Loucy (cell line): Measurements from ENCODE around the gene ARHGAP10.

ENCODE experiments used
- H2AFZ ChIP-seq: fragments of 200-600 bp; sonication (generic); 2 replicates; pipeline ENCODE4 v1.6.0; 2016; ENCODE audit warnings: antibody characterized with exemption, mild to moderate bottlenecking, low read length, moderate library complexity
- H3F3A ChIP-seq: fragments of 200-600 bp; 2 replicates; pipeline ENCODE4 v1.6.0; 2016; ENCODE audit warnings: antibody characterized with exemption, low read depth, mild to moderate bottlenecking
- H3K27me3 ChIP-seq: fragments of 200-600 bp; sonication (generic); 2 replicates; pipeline ENCODE4 v1.6.1; 2014; ENCODE audit warnings: low read length, mild to moderate bottlenecking; ENCODE audit not compliant: insufficient read depth, poor library complexity, severe bottlenecking
- H3K36me3 ChIP-seq: fragments of 200-600 bp; sonication (generic); 2 replicates; pipeline ENCODE4 v1.6.1; 2016; ENCODE audit warnings: low read length; ENCODE audit not compliant: insufficient read depth
- H3K4me1 ChIP-seq: fragments of 200-600 bp; sonication (generic); 2 replicates; pipeline ENCODE4 v1.5.1; 2014; ENCODE audit warnings: low read length, mild to moderate bottlenecking; ENCODE audit not compliant: insufficient read depth, poor library complexity, severe bottlenecking
- H3K4me2 ChIP-seq: fragments of 200-600 bp; sonication (generic); 2 replicates; pipeline ENCODE4 v1.6.0; 2014; ENCODE audit warnings: antibody characterized with exemption, low read length, low read depth, mild to moderate bottlenecking; ENCODE audit not compliant: poor library complexity, severe bottlenecking
- H3K4me3 ChIP-seq: fragments of 200-600 bp; sonication (generic); 2 replicates; pipeline ENCODE4 v1.5.1; 2014; ENCODE audit warnings: low read length, mild to moderate bottlenecking, mixed read lengths; ENCODE audit not compliant: poor library complexity, severe bottlenecking
- H3K79me2 ChIP-seq: fragments of 200-600 bp; sonication (generic); 2 replicates; pipeline ENCODE4 v1.6.1; 2014; ENCODE audit warnings: low read length; ENCODE audit not compliant: insufficient read depth
- H3K9ac ChIP-seq: fragments of 200-600 bp; sonication (generic); 2 replicates; pipeline ENCODE4 v1.6.0; 2014; ENCODE audit warnings: mild to moderate bottlenecking, low read depth, low read length, moderate library complexity; ENCODE audit not compliant: poor library complexity, severe bottlenecking
- H3K9me2 ChIP-seq: fragments of 200-600 bp; sonication (generic); replicated peaks from 2 replicates; pipeline ENCODE4 v1.6.1; 2016; ENCODE audit warnings: low read depth, low read length, mixed read lengths
- H3K9me3 ChIP-seq: fragments of 200-600 bp; sonication (generic); 2 replicates; pipeline ENCODE4 v1.6.1; 2014; ENCODE audit warnings: mild to moderate bottlenecking, antibody characterized with exemption, low read length, low read depth; ENCODE audit not compliant: insufficient read depth
- H4K20me1 ChIP-seq: fragments of 200-600 bp; sonication (generic); 2 replicates; pipeline ENCODE4 v1.6.0; 2014; ENCODE audit warnings: antibody characterized with exemption, low read length, mild to moderate bottlenecking; ENCODE audit not compliant: insufficient read depth, poor library complexity, severe bottlenecking
- EZH2phosphoT487 ChIP-seq: fragments of 200-600 bp; IDR thresholded peaks from 2 replicates; pipeline ENCODE4 v1.6.1; 2018; ENCODE audit warnings: antibody characterized with exemption, mild to moderate bottlenecking, moderate library complexity, borderline replicate concordance
- TF ChIP-seq, protein P1 (sequence below): fragments of 200-600 bp; sonication (generic); conservative IDR thresholded peaks from 2 replicates; pipeline ENCODE4 v1.5.1; 2014; ENCODE audit warnings: mild to moderate bottlenecking, antibody characterized with exemption, low read length

Gene ARHGAP10

DNA sequence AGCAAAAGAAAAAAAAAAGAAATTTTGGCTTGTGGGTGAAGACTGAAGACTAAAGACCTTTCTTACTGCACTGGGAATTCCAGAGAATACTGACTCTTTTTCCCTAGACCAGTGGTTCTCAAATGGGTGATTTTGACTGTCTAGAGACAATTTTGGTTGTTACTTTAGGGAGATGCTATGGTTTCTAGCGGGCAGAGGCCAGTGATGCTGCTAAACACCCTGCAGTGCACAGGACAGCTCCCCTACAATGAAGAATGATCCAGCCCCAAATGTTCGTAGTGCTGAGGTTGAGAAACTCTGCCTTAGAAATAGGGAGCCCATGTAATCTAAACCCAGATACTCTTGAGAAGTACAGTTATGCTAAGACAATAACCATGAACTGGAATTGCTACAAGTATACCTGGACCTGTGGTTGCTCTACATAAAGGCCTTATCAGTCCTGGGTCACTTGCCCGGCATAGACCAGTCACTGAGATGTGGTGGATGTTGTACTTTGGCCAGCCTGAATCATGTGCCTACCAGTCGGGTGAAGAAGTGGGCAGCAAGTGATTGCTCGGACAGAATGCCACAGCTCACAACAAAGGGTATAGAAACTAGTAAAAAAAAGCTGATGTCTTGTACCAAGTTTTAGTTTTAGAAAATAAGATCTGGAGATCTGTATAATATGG is 16.0 kb downstream of the ARHGAP10 start:
- Histone ChIP-seq H3K9me3 (no peaks in the 10 kb centered on the region), H3K9ac (no peak overlapping the region), H3K36me3 (no peaks in the 10 kb centered on the region), H3K9me2 (no peaks in the 10 kb centered on the region), H4K20me1 (peaks cover 2% of the 10 kb centered on the region), H3K79me2 (peaks cover 40% of the 10 kb centered on the region), H3K4me3 (no peak overlapping the region), H3K4me2 (no peak overlapping the region), H3K4me1 (peaks cover 2% of the 10 kb centered on the region), H3F3A (no peaks in the 10 kb centered on the region), H3K27me3 (no peaks in the 10 kb centered on the region), H2AFZ (no peak overlapping the region)
- TF ChIP-seq, protein P1, sequence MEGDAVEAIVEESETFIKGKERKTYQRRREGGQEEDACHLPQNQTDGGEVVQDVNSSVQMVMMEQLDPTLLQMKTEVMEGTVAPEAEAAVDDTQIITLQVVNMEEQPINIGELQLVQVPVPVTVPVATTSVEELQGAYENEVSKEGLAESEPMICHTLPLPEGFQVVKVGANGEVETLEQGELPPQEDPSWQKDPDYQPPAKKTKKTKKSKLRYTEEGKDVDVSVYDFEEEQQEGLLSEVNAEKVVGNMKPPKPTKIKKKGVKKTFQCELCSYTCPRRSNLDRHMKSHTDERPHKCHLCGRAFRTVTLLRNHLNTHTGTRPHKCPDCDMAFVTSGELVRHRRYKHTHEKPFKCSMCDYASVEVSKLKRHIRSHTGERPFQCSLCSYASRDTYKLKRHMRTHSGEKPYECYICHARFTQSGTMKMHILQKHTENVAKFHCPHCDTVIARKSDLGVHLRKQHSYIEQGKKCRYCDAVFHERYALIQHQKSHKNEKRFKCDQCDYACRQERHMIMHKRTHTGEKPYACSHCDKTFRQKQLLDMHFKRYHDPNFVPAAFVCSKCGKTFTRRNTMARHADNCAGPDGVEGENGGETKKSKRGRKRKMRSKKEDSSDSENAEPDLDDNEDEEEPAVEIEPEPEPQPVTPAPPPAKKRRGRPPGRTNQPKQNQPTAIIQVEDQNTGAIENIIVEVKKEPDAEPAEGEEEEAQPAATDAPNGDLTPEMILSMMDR, result no peak
- no peak for TF ChIP-seq EZH2phosphoT487

DNA sequence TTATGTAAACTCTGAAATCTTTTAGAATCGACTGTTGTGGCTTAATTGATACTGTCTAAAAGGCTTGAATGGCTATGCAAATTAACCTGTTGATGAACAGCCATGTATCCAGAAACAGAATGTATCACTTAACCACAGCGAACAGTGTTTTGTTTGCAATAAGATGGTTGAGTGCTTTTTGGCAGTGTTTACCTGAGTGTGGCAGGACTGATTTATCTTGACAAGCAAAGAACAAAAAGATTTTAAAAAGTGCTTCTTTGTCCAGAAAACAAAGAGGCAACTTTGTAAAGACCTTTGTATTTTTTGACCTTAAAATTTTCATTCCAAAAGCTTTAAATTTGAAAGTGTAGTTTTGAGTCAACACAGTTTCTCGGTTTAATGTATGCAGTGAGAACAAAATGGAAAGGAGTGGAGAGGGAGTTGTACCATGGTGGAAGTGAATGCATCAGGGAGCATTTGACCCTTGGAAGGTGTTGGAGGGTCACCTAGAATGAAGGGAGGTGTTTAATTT is 18.0 kb downstream of the ARHGAP10 start:
- no peak overlapping the region for H3K4me2 ChIP-seq
- peaks cover 2% of the 10 kb centered on the region for H4K20me1 ChIP-seq
- no peaks in the 10 kb centered on the region for H3K36me3 ChIP-seq
- H3K4me1 ChIP-seq, result peaks cover 8% of the 10 kb centered on the region
- no peaks in the 10 kb centered on the region for H3K9me2 ChIP-seq
- H3K9ac ChIP-seq, result no peak overlapping the region
- H2AFZ ChIP-seq, result no peak overlapping the region
- no peak for TF ChIP-seq EZH2phosphoT487
- TF ChIP-seq, protein P1, result no peak
- peaks cover 37% of the 10 kb centered on the region for H3K79me2 ChIP-seq
- H3K4me3 ChIP-seq, result no peak overlapping the region
- no peaks in the 10 kb centered on the region for H3F3A ChIP-seq
- H3K27me3 ChIP-seq, result no peaks in the 10 kb centered on the region
- no peaks in the 10 kb centered on the region for H3K9me3 ChIP-seq

DNA sequence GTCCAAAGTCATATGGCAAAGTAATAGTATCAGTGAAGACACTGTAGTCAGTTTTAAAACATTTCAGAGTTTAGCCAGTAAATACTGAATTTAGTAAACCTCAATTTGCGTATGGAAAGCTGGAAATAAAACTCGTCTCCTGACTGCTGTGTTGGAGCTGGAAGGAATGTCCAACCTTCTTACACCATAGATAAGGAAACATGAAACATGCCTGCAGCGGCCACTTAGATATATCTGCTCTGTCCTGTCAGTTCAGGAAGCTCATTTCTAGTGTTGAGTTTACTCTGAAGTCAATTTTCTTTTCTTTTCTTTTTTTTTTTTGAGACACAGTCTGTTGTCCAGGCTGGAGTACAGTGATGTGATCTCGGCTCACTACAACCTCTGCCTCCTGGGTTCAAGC is 21.2 kb downstream of the ARHGAP10 start:
- no peak overlapping the region for H3K4me2 ChIP-seq
- H3K27me3 ChIP-seq, result no peaks in the 10 kb centered on the region

More for the DNA sequence above, 21.2 kb downstream of the ARHGAP10 start:
- H3K36me3 ChIP-seq, result no peaks in the 10 kb centered on the region
- H3K9me2 ChIP-seq, result no peaks in the 10 kb centered on the region
- H3K4me3 ChIP-seq, result no peak overlapping the region
- no peaks in the 10 kb centered on the region for H3K9me3 ChIP-seq
- H3K79me2 ChIP-seq, result peaks cover 57% of the 10 kb centered on the region
- H4K20me1 ChIP-seq, result peaks cover 2% of the 10 kb centered on the region
- no peak overlapping the region for H3K9ac ChIP-seq
- H2AFZ ChIP-seq, result no peak overlapping the region
- H3K4me1 ChIP-seq, result peaks cover 8% of the 10 kb centered on the region
- H3F3A ChIP-seq, result no peaks in the 10 kb centered on the region
- TF ChIP-seq, protein P1, result no peak
- no peak for TF ChIP-seq EZH2phosphoT487
